GM23248 (cell line): ENCODE data around the gene WBP2NL.

ENCODE experiments used
- EZH2 ChIP-seq: fragments of 200-600 bp; sonication (generic); IDR thresholded peaks from 2 replicates; pipeline ENCODE4 v1.6.1; 2018; ENCODE audit warnings: antibody characterized with exemption, mild to moderate bottlenecking; ENCODE audit not compliant: insufficient read depth, poor library complexity, severe bottlenecking
- EZH2phosphoT487 ChIP-seq: fragments of 200-600 bp; sonication (generic); IDR thresholded peaks from 2 replicates; pipeline ENCODE4 v1.6.1; 2018; ENCODE audit warnings: antibody characterized with exemption, moderate library complexity, mild to moderate bottlenecking, low read depth; ENCODE audit not compliant: insufficient read depth

DNA sequence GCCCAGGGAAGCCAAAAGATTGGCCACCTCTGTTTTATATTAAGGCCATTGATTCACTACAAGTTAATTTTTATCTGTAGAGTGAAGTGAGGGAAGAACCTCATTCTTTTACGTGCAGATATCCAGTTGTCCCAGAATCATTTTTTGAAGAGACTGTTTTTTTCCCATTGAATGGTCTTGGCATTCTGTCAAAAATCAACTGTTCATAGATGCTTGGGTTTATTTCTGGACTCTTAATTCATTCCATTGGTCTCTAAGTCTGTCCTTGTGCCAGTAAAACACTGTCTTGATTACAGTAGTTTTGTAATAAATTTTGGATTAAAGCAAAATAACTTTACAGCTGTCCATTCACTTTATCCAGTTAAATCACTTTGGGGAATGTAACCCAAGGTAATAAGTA, 26.8 kb downstream of the WBP2NL start:
- TF ChIP-seq EZH2phosphoT487 (no peak), EZH2 (no peak)
